Measurements from ENCODE around the gene SDC3.

Gene SDC3

DNA sequence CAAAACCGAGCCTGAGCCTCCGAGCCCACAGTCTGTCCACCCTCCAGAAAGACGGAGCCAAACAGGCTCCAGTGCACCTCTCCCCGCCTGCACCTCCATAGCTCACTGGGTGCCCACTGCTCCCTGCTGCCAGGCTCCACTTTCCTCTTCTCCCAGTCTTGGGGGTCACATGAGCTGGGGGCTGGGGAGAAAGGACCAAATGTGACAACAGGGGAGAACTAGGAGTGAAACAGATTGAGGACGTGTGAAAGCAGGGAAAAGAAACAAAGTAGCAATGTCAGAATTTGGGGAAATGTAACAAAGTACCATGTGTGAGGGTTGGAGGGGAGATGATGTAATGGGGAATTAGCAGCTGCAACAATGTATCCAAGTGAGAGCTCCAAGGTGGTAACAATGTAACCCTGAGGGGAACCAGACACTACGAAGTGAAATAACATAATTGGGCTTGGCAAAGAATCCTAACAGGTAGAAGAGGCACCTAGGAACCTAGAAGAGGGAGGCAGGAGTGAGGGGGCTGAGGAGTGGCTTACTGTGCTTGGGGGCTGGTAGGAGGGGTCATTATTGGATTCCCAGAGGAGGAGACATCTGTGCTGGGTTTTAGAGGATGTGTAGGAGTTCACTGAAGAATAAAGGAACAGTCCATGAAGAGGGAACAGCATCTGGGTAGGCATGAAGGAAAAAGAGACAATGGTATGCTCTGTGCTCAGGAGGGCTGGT is 12.5 kb downstream of the SDC3 start:
- Histone ChIP-seq H3K4me2 (ENCODE audit: low read length, poor library complexity, severe bottlenecking) (no peak overlapping the region), H3K18ac (ENCODE audit: low read depth in 1 of 2, low read length in 2 of 2) (no peak overlapping the region), H3K23ac (ENCODE audit: low read length in 2 of 2) (peak overlapping the region in 1 of 2 experiments; percentile 41), H3K36me3 (ENCODE audit: control insufficient read depth in 1 of 2, insufficient read depth in 2 of 2, low read depth in 1 of 2, low read length in 2 of 2) (peaks cover 0 to 8% of the 10 kb centered on the region in 2 experiments), H2BK15ac (ENCODE audit: low read depth, poor library complexity, severe bottlenecking) (no peak overlapping the region), H2BK12ac (ENCODE audit: low read length in 2 of 2) (peak overlapping the region in 1 of 2 experiments; percentile 37), H3K4me3 (ENCODE audit: insufficient read depth in 1 of 2, low read depth in 1 of 2, low read length in 2 of 2) (no peak overlapping the region), H2BK5ac (ENCODE audit: low read depth, low read length, poor library complexity, severe bottlenecking) (no peak overlapping the region), H2BK120ac (ENCODE audit: low read depth, low read length) (no peak overlapping the region), H3K27ac (ENCODE audit: low read length, poor library complexity, severe bottlenecking) (no peak overlapping the region), H3K9ac (ENCODE audit: low read length) (no peak overlapping the region), H4K8ac (ENCODE audit: low read length) (peak overlapping the region; percentile 30), H3K14ac (ENCODE audit: low read length in 2 of 2) (no peak overlapping the region), H3K9me3 (ENCODE audit: control insufficient read depth, low read length) (no peaks in the 10 kb centered on the region), H2AK5ac (ENCODE audit: low read length, severe bottlenecking) (no peak overlapping the region), H3K4ac (ENCODE audit: low read depth in 1 of 2, low read length in 2 of 2) (peak overlapping the region in 1 of 2 experiments; percentile 32), H2AFZ (ENCODE audit: low read depth, low read length) (no peak overlapping the region), H3K79me1 (replicated peaks; ENCODE audit: low read length, poor library complexity, severe bottlenecking) (peaks cover 43% of the 10 kb centered on the region), H3K27me3 (ENCODE audit: control insufficient read depth in 1 of 2, insufficient read depth in 1 of 2, low read length in 2 of 2) (peaks cover 0 to 5% of the 10 kb centered on the region in 2 experiments), H3K4me1 (ENCODE audit: control insufficient read depth, insufficient read depth, low read depth, low read length) (peaks cover 20% of the 10 kb centered on the region), H4K91ac (ENCODE audit: low read length) (peak overlapping the region; percentile 25)
- DNase-seq = no peak
- 53% methylated on average over 2 of the region's 6 CpGs for WGBS

GRCh38 chr1:30895382-30895943 is 13.1 kb downstream of the SDC3 start:
- H3K4me2 ChIP-seq (ENCODE audit: low read length, poor library complexity, severe bottlenecking) = no peak overlapping the region
- H2BK15ac ChIP-seq (ENCODE audit: low read depth, poor library complexity, severe bottlenecking) = no peak overlapping the region
- 93% methylated on average over 4 of the region's 6 CpGs for WGBS
- H3K14ac ChIP-seq (ENCODE audit: low read length in 2 of 2) = no peak overlapping the region
- H3K9ac ChIP-seq (ENCODE audit: low read length) = no peak overlapping the region
- peaks cover 21% of the 10 kb centered on the region for H3K4me1 ChIP-seq (ENCODE audit: control insufficient read depth, insufficient read depth, low read depth, low read length)
- no peak overlapping the region for H3K4ac ChIP-seq (ENCODE audit: low read depth in 1 of 2, low read length in 2 of 2)
- no peak overlapping the region for H2BK12ac ChIP-seq (ENCODE audit: low read length in 2 of 2)
- H3K79me1 ChIP-seq (replicated peaks; ENCODE audit: low read length, poor library complexity, severe bottlenecking) = peaks cover 47% of the 10 kb centered on the region
- H2BK5ac ChIP-seq (ENCODE audit: low read depth, low read length, poor library complexity, severe bottlenecking) = no peak overlapping the region
- H3K9me3 ChIP-seq (ENCODE audit: control insufficient read depth, low read length) = no peaks in the 10 kb centered on the region
- peaks cover 0 to 5% of the 10 kb centered on the region in 2 experiments for H3K27me3 ChIP-seq (ENCODE audit: control insufficient read depth in 1 of 2, insufficient read depth in 1 of 2, low read length in 2 of 2)
- H3K27ac ChIP-seq (ENCODE audit: low read length, poor library complexity, severe bottlenecking) = no peak overlapping the region
- H3K36me3 ChIP-seq (ENCODE audit: control insufficient read depth in 1 of 2, insufficient read depth in 2 of 2, low read depth in 1 of 2, low read length in 2 of 2) = peaks cover 0 to 8% of the 10 kb centered on the region in 2 experiments
- no peak overlapping the region for H3K4me3 ChIP-seq (ENCODE audit: insufficient read depth in 1 of 2, low read depth in 1 of 2, low read length in 2 of 2)
- H2AK5ac ChIP-seq (ENCODE audit: low read length, severe bottlenecking) = no peak overlapping the region
- no peak overlapping the region for H4K91ac ChIP-seq (ENCODE audit: low read length)
- no peak overlapping the region for H2BK120ac ChIP-seq (ENCODE audit: low read depth, low read length)
- peak overlapping the region in 1 of 2 experiments; percentile 14 for H3K18ac ChIP-seq (ENCODE audit: low read depth in 1 of 2, low read length in 2 of 2)
- no peak for DNase-seq
- H2AFZ ChIP-seq (ENCODE audit: low read depth, low read length) = no peak overlapping the region
- H4K8ac ChIP-seq (ENCODE audit: low read length) = no peak overlapping the region
- H3K23ac ChIP-seq (ENCODE audit: low read length in 2 of 2) = no peak overlapping the region

DNA sequence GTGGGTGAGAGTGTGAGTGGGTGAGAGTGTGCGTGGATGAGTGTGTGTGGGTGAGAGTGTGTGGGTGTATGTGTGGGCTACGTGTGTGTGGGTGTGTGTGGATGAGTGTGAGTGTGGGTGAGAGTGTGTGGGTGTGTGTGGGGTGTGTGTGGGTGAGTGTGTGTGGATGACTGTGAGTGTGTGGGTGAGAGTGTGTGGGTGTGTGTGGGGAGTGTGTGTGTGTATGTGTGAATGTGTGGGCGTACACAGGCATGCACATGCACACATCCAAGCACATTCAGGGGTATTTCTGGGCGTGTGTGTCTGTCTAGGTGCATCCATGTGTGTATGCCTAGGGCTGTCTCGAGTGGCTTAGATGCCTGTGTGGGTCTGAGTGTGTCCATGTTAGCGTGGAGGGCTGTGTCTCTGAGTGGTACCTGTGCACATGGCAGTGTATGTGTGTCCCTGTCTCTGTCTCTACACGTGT is 14.0 kb downstream of the SDC3 start:
- peaks cover 0 to 5% of the 10 kb centered on the region in 2 experiments for H3K27me3 ChIP-seq (ENCODE audit: control insufficient read depth in 1 of 2, insufficient read depth in 1 of 2, low read length in 2 of 2)
- no peak overlapping the region for H3K14ac ChIP-seq (ENCODE audit: low read length in 2 of 2)
- H2BK15ac ChIP-seq (ENCODE audit: low read depth, poor library complexity, severe bottlenecking) = no peak overlapping the region
- peak overlapping the region in 1 of 2 experiments; percentile 30 for H2BK12ac ChIP-seq (ENCODE audit: low read length in 2 of 2)
- H2AK5ac ChIP-seq (ENCODE audit: low read length, severe bottlenecking) = no peak overlapping the region
- no peak overlapping the region for H3K23ac ChIP-seq (ENCODE audit: low read length in 2 of 2)
- no peak overlapping the region for H3K27ac ChIP-seq (ENCODE audit: low read length, poor library complexity, severe bottlenecking)
- peaks cover 0 to 8% of the 10 kb centered on the region in 2 experiments for H3K36me3 ChIP-seq (ENCODE audit: control insufficient read depth in 1 of 2, insufficient read depth in 2 of 2, low read depth in 1 of 2, low read length in 2 of 2)
- H3K4ac ChIP-seq (ENCODE audit: low read depth in 1 of 2, low read length in 2 of 2) = no peak overlapping the region
- H3K79me1 ChIP-seq (replicated peaks; ENCODE audit: low read length, poor library complexity, severe bottlenecking) = peaks cover 47% of the 10 kb centered on the region
- WGBS = 89% methylated on average over 7 of the region's 7 CpGs
- H2BK5ac ChIP-seq (ENCODE audit: low read depth, low read length, poor library complexity, severe bottlenecking) = no peak overlapping the region
- H3K4me2 ChIP-seq (ENCODE audit: low read length, poor library complexity, severe bottlenecking) = no peak overlapping the region
- DNase-seq = no peak
- no peak overlapping the region for H3K9ac ChIP-seq (ENCODE audit: low read length)
- H3K4me3 ChIP-seq (ENCODE audit: insufficient read depth in 1 of 2, low read depth in 1 of 2, low read length in 2 of 2) = no peak overlapping the region
- no peak overlapping the region for H2BK120ac ChIP-seq (ENCODE audit: low read depth, low read length)
- peak overlapping the region; percentile 35 for H4K91ac ChIP-seq (ENCODE audit: low read length)
- H2AFZ ChIP-seq (ENCODE audit: low read depth, low read length) = no peak overlapping the region
- peaks cover 21% of the 10 kb centered on the region for H3K4me1 ChIP-seq (ENCODE audit: control insufficient read depth, insufficient read depth, low read depth, low read length)
- H4K8ac ChIP-seq (ENCODE audit: low read length) = peak overlapping the region; percentile 78
- H3K9me3 ChIP-seq (ENCODE audit: control insufficient read depth, low read length) = no peaks in the 10 kb centered on the region
- H3K18ac ChIP-seq (ENCODE audit: low read depth in 1 of 2, low read length in 2 of 2) = peak overlapping the region in 1 of 2 experiments; percentile 38

DNA sequence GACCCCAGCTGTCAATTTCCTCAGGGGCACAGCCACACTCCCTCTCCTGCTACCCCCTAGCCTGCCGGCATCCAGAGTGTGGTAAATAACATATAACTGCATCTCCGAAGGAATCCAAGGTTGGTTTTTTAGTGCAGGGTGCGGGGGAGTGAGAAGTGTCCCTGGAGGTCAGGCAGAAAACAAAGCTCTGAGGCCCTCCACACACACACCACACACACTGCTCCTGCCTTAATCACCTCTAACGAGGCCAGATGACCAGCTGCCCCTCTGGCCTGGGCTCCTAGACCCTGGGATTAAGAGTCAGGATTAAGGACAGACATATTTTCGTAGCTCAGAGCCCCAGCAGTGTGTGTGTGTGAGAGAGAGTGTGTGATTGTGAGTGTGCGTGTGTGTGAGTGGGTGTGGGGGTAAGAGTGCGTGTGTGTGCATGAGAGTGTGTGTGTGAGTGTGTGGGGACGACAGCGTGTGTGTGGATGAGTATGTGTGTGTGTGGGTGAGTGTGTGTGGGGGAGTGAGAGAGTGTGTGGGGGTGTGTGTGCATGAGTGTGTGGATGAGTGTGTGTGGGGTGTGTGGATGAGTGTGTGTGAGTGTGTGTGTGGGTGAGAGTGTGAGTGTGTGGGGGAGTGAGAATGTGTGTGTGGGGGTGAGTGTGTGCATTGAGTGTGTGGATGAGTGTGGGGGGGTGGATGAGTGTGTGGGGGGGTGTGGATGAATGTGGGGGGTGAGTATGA is 14.6 kb downstream of the SDC3 start:
- peak overlapping the region in 1 of 2 experiments; percentile 22 for H3K14ac ChIP-seq (ENCODE audit: low read length in 2 of 2)
- no peak overlapping the region for H2BK120ac ChIP-seq (ENCODE audit: low read depth, low read length)
- H3K9me3 ChIP-seq (ENCODE audit: control insufficient read depth, low read length) = no peaks in the 10 kb centered on the region
- H2BK5ac ChIP-seq (ENCODE audit: low read depth, low read length, poor library complexity, severe bottlenecking) = no peak overlapping the region
- WGBS = 74% methylated on average over 8 of the region's 9 CpGs
- no peak overlapping the region for H3K4me3 ChIP-seq (ENCODE audit: insufficient read depth in 1 of 2, low read depth in 1 of 2, low read length in 2 of 2)
- peaks cover 0 to 8% of the 10 kb centered on the region in 2 experiments for H3K36me3 ChIP-seq (ENCODE audit: control insufficient read depth in 1 of 2, insufficient read depth in 2 of 2, low read depth in 1 of 2, low read length in 2 of 2)
- H2AK5ac ChIP-seq (ENCODE audit: low read length, severe bottlenecking) = peak overlapping the region; percentile 28
- no peak overlapping the region for H2BK15ac ChIP-seq (ENCODE audit: low read depth, poor library complexity, severe bottlenecking)
- H3K4me2 ChIP-seq (ENCODE audit: low read length, poor library complexity, severe bottlenecking) = no peak overlapping the region
- peak overlapping the region; percentile 41 for H4K91ac ChIP-seq (ENCODE audit: low read length)
- peaks cover 0 to 5% of the 10 kb centered on the region in 2 experiments for H3K27me3 ChIP-seq (ENCODE audit: control insufficient read depth in 1 of 2, insufficient read depth in 1 of 2, low read length in 2 of 2)
- H2BK12ac ChIP-seq (ENCODE audit: low read length in 2 of 2) = peak overlapping the region; percentile 21 to 30
- H3K27ac ChIP-seq (ENCODE audit: low read length, poor library complexity, severe bottlenecking) = no peak overlapping the region
- H3K79me1 ChIP-seq (replicated peaks; ENCODE audit: low read length, poor library complexity, severe bottlenecking) = peaks cover 51% of the 10 kb centered on the region
- H2AFZ ChIP-seq (ENCODE audit: low read depth, low read length) = no peak overlapping the region
- no peak for DNase-seq
- H3K9ac ChIP-seq (ENCODE audit: low read length) = no peak overlapping the region
- H4K8ac ChIP-seq (ENCODE audit: low read length) = peak overlapping the region; percentile 66
- H3K18ac ChIP-seq (ENCODE audit: low read depth in 1 of 2, low read length in 2 of 2) = peak overlapping the region in 1 of 2 experiments; percentile 44
- peaks cover 23% of the 10 kb centered on the region for H3K4me1 ChIP-seq (ENCODE audit: control insufficient read depth, insufficient read depth, low read depth, low read length)
- H3K23ac ChIP-seq (ENCODE audit: low read length in 2 of 2) = no peak overlapping the region
- peak overlapping the region in 1 of 2 experiments; percentile 6 for H3K4ac ChIP-seq (ENCODE audit: low read depth in 1 of 2, low read length in 2 of 2)

Data from mesenchymal stem cell (in vitro differentiated cells and primary cell).